GM12892 (cell line): Measurements from ENCODE around the gene MOV10.

Source experiments
- POLR2A ChIP-seq: IDR thresholded peaks from 2 replicates; pipeline ENCODE4 v1.6.1; 2011; ENCODE audit warnings: low read depth, low read length, control low read depth
- POLR2AphosphoS5 ChIP-seq: IDR thresholded peaks from 2 replicates; pipeline ENCODE4 v1.6.1; 2011; ENCODE audit warnings: low read depth, low read length, control low read depth
- TAF1 ChIP-seq: IDR thresholded peaks from 2 replicates; pipeline ENCODE4 v1.6.1; 2011; ENCODE audit warnings: low read depth, mild to moderate bottlenecking, control low read depth, low read length, borderline replicate concordance

GRCh38 chr1:112708002-112708448 lies 33.6 kb downstream of the MOV10 start:
- no peak for TF ChIP-seq POLR2A
- TF ChIP-seq POLR2AphosphoS5, result no peak
- no peak for TF ChIP-seq TAF1
